IMR-90 (cell line): Measurements from ENCODE around the gene SNED1. TPM values are rescaled to one million over a fixed set of nuclear protein-coding genes. Genes with fewer than 3 reads are reported as not detected.

Source experiments
- ATAC-seq: fragments of 200-7000 bp; cut with Tn5 transposase; 2 replicates; pipeline ENCODE4 v1.9.1; 2020; ENCODE audit warnings: low read depth, mild to moderate bottlenecking, moderate library complexity
- BruUV-seq: library from RNA; stranded (reverse); fragments of 400-500 nt; replicated peaks from 2 replicates; lab custom pipeline; 2021; lab: Mats Ljungman, UMichigan
- CTCF ChIA-PET: fragments of 300-600 bp; formaldehyde crosslinking; extraction: SDS; loops from one replicate; lab custom pipeline; 2021; ENCODE audit warnings: antibody characterized with exemption; lab: Yijun Ruan, JAX
- POLR2A ChIA-PET: fragments of 300-600 bp; sonication (Branson Sonifier 250); formaldehyde crosslinking; loops from one replicate; lab custom pipeline; 2022; ENCODE audit warnings: antibody characterized with exemption; ENCODE audit not compliant: unreplicated experiment; lab: Charles Lee
- DNase-seq: peaks from one replicate; pipeline ENCODE4 v3.0.0; 2013
- H2AFZ ChIP-seq: replicated peaks from 2 replicates; pipeline ENCODE3; 2013; ENCODE audit warnings: low read length, mild to moderate bottlenecking; ENCODE audit not compliant: poor library complexity
- H2AK5ac ChIP-seq: 2 replicates; pipeline ENCODE4 v1.6.1; 2013; ENCODE audit warnings: low read depth, low read length, inconsistent platforms
- H2AK9ac ChIP-seq: replicated peaks from 2 replicates; pipeline ENCODE3; 2013; ENCODE audit warnings: mild to moderate bottlenecking, low read depth, low read length, moderate library complexity; ENCODE audit not compliant: poor library complexity
- H2BK120ac ChIP-seq: 2 replicates; pipeline ENCODE4 v1.6.1; 2013; ENCODE audit warnings: low read depth, low read length, inconsistent platforms
- H2BK15ac ChIP-seq: 3 replicates; pipeline ENCODE4 v1.6.1; 2013; ENCODE audit warnings: low read depth, low read length, inconsistent platforms
- H2BK20ac ChIP-seq: 2 replicates; pipeline ENCODE4 v1.6.1; 2013; ENCODE audit warnings: low read depth, mild to moderate bottlenecking, inconsistent platforms, low read length, moderate library complexity
- H2BK5ac ChIP-seq: 2 replicates; pipeline ENCODE4 v1.6.1; 2013; ENCODE audit warnings: mild to moderate bottlenecking, low read depth, low read length, inconsistent platforms; ENCODE audit not compliant: poor library complexity, severe bottlenecking
- H3K14ac ChIP-seq: replicated peaks from 2 replicates; pipeline ENCODE4 v1.6.1; 2013; ENCODE audit warnings: low read depth, low read length, inconsistent platforms
- H3K18ac ChIP-seq: 2 replicates; pipeline ENCODE4 v1.6.1; 2013; ENCODE audit warnings: low read depth, low read length, control low read depth
- H3K23ac ChIP-seq: 2 replicates; pipeline ENCODE4 v1.6.1; 2013; ENCODE audit warnings: low read depth, low read length, inconsistent platforms
- H3K27ac ChIP-seq: 2 replicates; pipeline ENCODE4 v1.5.1; 2013; ENCODE audit warnings: mild to moderate bottlenecking, control low read depth, low read length; ENCODE audit not compliant: insufficient read depth
- H3K27me3 ChIP-seq: 2 replicates; pipeline ENCODE4 v1.6.1; 2013; ENCODE audit warnings: low read length; ENCODE audit not compliant: control insufficient read depth, insufficient read depth
- H3K36me3 ChIP-seq: 2 replicates; pipeline ENCODE4 v1.6.1; 2013; ENCODE audit warnings: low read length, mixed read lengths; ENCODE audit not compliant: control insufficient read depth, insufficient read depth
- H3K4ac ChIP-seq: 2 replicates; pipeline ENCODE4 v1.6.1; 2013; ENCODE audit warnings: low read depth, low read length, inconsistent platforms
- H3K4me1 ChIP-seq: 2 replicates; pipeline ENCODE4 v1.6.1; 2013; ENCODE audit warnings: low read length, mixed read lengths; ENCODE audit not compliant: control insufficient read depth, insufficient read depth
- H3K4me2 ChIP-seq: 2 replicates; pipeline ENCODE4 v1.6.1; 2013; ENCODE audit warnings: low read depth, mild to moderate bottlenecking, control low read depth, low read length, moderate library complexity
- H3K4me3 ChIP-seq: 2 replicates; pipeline ENCODE4 v1.5.1; 2013; ENCODE audit warnings: low read depth, mild to moderate bottlenecking, control low read depth, low read length, moderate library complexity; ENCODE audit not compliant: insufficient read depth
- H3K56ac ChIP-seq: 2 replicates; pipeline ENCODE4 v1.6.1; 2013; ENCODE audit warnings: low read length, inconsistent platforms; ENCODE audit not compliant: insufficient read depth; ENCODE audit errors: extremely low read depth
- H3K79me1 ChIP-seq, 2 experiments: 2 replicates each; pipeline ENCODE4 v1.6.1; 2013; ENCODE audit warnings: low read length in 2 of 2, inconsistent platforms in 1 of 2, low read depth in 1 of 2
- H3K9ac ChIP-seq: 2 replicates; pipeline ENCODE4 v1.6.1; 2013; ENCODE audit warnings: low read depth, low read length, control low read depth
- H3K9me1 ChIP-seq: 2 replicates; pipeline ENCODE4 v1.6.1; 2013; ENCODE audit warnings: low read length, inconsistent platforms; ENCODE audit not compliant: insufficient read depth
- H3K9me3 ChIP-seq: 2 replicates; pipeline ENCODE4 v1.6.1; 2013; ENCODE audit warnings: low read length; ENCODE audit not compliant: control insufficient read depth, insufficient read depth
- H4K20me1 ChIP-seq: 2 replicates; pipeline ENCODE4 v1.6.1; 2013; ENCODE audit warnings: low read length, inconsistent platforms; ENCODE audit not compliant: insufficient read depth
- H4K5ac ChIP-seq: 2 replicates; pipeline ENCODE4 v1.6.1; 2013; ENCODE audit warnings: mild to moderate bottlenecking, low read depth, low read length, control low read depth
- H4K8ac ChIP-seq, 2 experiments: 2 replicates each; pipeline ENCODE4 v1.6.1; 2013; ENCODE audit warnings: low read depth in 2 of 2, low read length in 2 of 2, control low read depth in 1 of 2, inconsistent platforms in 1 of 2
- H4K91ac ChIP-seq: 2 replicates; pipeline ENCODE4 v1.6.1; 2013; ENCODE audit warnings: low read depth, low read length, inconsistent platforms; ENCODE audit not compliant: insufficient read depth
- BHLHE40 ChIP-seq: fragments of 150-350 bp; IDR thresholded peaks from 2 replicates; pipeline ENCODE4 v1.6.1; 2016; ENCODE audit warnings: mild to moderate bottlenecking, low read depth, low read length
- CEBPB ChIP-seq: IDR thresholded peaks from 2 replicates; pipeline ENCODE4 v1.6.1; 2012; ENCODE audit warnings: low read depth, low read length, improper control_type of control experiment
- CHD1 ChIP-seq: IDR thresholded peaks from 2 replicates; pipeline ENCODE4 v1.6.1; 2012; ENCODE audit warnings: low read depth, low read length, improper control_type of control experiment
- FOS ChIP-seq: fragments of 150-350 bp; IDR thresholded peaks from 2 replicates; pipeline ENCODE4 v1.6.1; 2016; ENCODE audit warnings: low read depth, low read length
- MAZ ChIP-seq: IDR thresholded peaks from 2 replicates; pipeline ENCODE4 v1.6.1; 2012; ENCODE audit warnings: low read depth, mild to moderate bottlenecking, low read length, improper control_type of control experiment, moderate library complexity, borderline replicate concordance
- RFX5 ChIP-seq: IDR thresholded peaks from 2 replicates; pipeline ENCODE4 v1.8.0; 2012; ENCODE audit warnings: low read depth, mild to moderate bottlenecking, low read length, moderate library complexity
- WGBS, 2 experiments: methylation state at CpG; one replicate each; pipeline versions ENCODE4 v1.1.5 to v1.1.7; 2013; ENCODE audit warnings: missing lambda C conversion rate in 2 of 2; ENCODE audit not compliant: insufficient read length in 1 of 2; ENCODE audit errors: extremely low coverage in 2 of 2; 5-methylcytosine and 5-hydroxymethylcytosine counted together
- dilution Hi-C: fragments of 300-500 bp; cut with HindIII; formaldehyde crosslinking; loops from one replicate; pipeline ENCODE4 v1.14.3; 2018; ENCODE audit warnings: low sequenced_read_pairs; ENCODE audit not compliant: unreplicated experiment
- in situ Hi-C: fragments of 300-500 bp; cut with MboI; formaldehyde crosslinking; loops from 3 replicates; pipeline ENCODE4 v1.14.3; 2019; ENCODE audit warnings: low sequenced_read_pairs, inconsistent platforms, mixed read lengths
- intact Hi-C: fragments of 100-400 bp; cut with micrococcal nuclease; formaldehyde crosslinking; loops from 2 replicates; pipeline ENCODE4 v1.10.0; 2022
- polyA plus RNA-seq, 3 experiments: library from polyadenylated mRNA; depleted of rRNA; stranded (reverse); fragments of >200 nt; gene quantifications; 2 replicates each; pipeline ENCODE4 v1.2.3, GENCODE V29; 2012; ENCODE audit warnings: low replicate concordance in 1 of 3
- total RNA-seq: library from RNA; depleted of rRNA; stranded (reverse); fragments of >200 nt; gene quantifications from 2 replicates; pipeline ENCODE4 v1.2.3, GENCODE V29; 2012
- TF ChIP-seq, protein P1 (sequence below): fragments of 150-350 bp; IDR thresholded peaks from 2 replicates; pipeline ENCODE4 v1.6.1; 2016; ENCODE audit warnings: low read depth, mild to moderate bottlenecking, low read length, moderate library complexity, borderline replicate concordance
- TF ChIP-seq, protein P2 (sequence below): conservative IDR thresholded peaks from 2 replicates; pipeline ENCODE4 v1.5.1; 2012; ENCODE audit warnings: mild to moderate bottlenecking, low read depth, low read length, improper control_type of control experiment

SNED1 gene
- total and polyA plus RNA-seq, 2 of the 4 experiments (the other 2 are of a cell fraction): 1.1 to 3.4 TPM

DNA sequence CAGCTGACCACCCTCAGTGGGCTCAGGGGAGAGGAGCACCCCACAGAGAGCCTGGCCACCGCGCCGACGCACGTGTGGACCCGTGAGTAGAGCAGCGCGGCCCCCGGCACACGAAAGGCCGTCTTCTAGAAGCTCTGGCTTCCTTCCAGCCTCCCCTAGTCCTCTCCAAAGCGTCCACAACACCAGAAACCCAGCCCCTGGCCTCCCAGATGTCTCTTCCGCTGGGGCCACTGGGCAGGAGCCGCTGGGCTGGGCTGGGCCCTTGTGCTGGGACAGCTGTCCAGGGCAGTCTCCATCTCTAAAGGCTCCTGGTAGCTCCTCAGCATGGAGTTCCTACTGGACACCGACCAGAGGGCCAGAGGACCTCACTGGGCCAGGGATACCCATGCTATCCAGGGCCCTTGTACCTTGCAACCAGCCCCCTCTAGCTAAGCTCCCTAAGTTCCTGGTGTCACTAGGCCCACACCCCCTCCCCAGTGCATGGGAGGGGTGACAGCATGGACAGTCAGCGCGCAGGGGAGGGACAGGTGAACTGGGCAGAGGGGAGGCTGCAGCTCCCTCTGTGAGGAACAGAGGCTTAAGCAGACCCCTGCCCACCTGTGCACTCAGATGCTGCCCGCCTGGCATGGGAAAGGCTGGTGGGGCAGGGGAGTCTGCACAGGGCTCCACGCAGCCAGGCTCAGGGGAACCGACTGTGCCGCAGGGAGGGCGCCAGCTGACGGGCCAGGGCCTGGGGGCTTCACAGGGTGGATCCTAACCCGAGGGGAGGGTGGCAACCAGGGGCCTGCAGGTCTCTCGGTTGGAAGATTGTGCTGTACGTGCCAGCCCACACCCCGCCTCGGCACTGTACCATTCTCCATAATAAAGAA lies 70.8 kb downstream of the SNED1 start:
- H2AFZ ChIP-seq: no peak overlapping the region
- ATAC-seq (no peak), DNase-seq (no peak)
- no peaks in the 10 kb centered on the region for H3K9me1 ChIP-seq
- H3K79me1 ChIP-seq: no peaks in the 10 kb centered on the region
- no peak overlapping the region for H3K23ac ChIP-seq
- H3K18ac ChIP-seq: no peak overlapping the region
- H3K4ac ChIP-seq: no peak overlapping the region
- no peaks in the 10 kb centered on the region for H4K20me1 ChIP-seq
- no peak overlapping the region for H2BK20ac ChIP-seq
- H3K56ac ChIP-seq: no peak overlapping the region
- H4K5ac ChIP-seq: no peak overlapping the region
- H2BK15ac ChIP-seq: no peak overlapping the region
- no peaks in the 10 kb centered on the region for H3K9me3 ChIP-seq
- H3K9ac ChIP-seq: no peak overlapping the region
- dilution Hi-C loops (no loop called here), in situ Hi-C loops (no loop called here), intact Hi-C loops (no loop called here)
- H3K4me3 ChIP-seq: no peak overlapping the region
- H2BK120ac ChIP-seq: no peak overlapping the region
- H4K91ac ChIP-seq: no peak overlapping the region
- H3K27ac ChIP-seq: no peak overlapping the region
- no peaks in the 10 kb centered on the region for H3K4me1 ChIP-seq
- no peaks in the 10 kb centered on the region for H3K27me3 ChIP-seq
- no peak overlapping the region for H2AK5ac ChIP-seq
- H4K8ac ChIP-seq: no peak overlapping the region
- H3K14ac ChIP-seq: no peak overlapping the region
- POLR2A ChIA-PET: no interaction called here
- no peak overlapping the region for H2BK5ac ChIP-seq
- no peak overlapping the region for H2AK9ac ChIP-seq
- H3K36me3 ChIP-seq: peaks cover 47% of the 10 kb centered on the region; the same call in 1 of the 2 replicates
- TF ChIP-seq MAZ (no peak), CHD1 (no peak), BHLHE40 (no peak), CEBPB (no peak), FOS (no peak), RFX5 (no peak)
- TF ChIP-seq, protein P1, sequence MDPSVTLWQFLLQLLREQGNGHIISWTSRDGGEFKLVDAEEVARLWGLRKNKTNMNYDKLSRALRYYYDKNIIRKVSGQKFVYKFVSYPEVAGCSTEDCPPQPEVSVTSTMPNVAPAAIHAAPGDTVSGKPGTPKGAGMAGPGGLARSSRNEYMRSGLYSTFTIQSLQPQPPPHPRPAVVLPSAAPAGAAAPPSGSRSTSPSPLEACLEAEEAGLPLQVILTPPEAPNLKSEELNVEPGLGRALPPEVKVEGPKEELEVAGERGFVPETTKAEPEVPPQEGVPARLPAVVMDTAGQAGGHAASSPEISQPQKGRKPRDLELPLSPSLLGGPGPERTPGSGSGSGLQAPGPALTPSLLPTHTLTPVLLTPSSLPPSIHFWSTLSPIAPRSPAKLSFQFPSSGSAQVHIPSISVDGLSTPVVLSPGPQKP: no peak
- TF ChIP-seq, protein P2, sequence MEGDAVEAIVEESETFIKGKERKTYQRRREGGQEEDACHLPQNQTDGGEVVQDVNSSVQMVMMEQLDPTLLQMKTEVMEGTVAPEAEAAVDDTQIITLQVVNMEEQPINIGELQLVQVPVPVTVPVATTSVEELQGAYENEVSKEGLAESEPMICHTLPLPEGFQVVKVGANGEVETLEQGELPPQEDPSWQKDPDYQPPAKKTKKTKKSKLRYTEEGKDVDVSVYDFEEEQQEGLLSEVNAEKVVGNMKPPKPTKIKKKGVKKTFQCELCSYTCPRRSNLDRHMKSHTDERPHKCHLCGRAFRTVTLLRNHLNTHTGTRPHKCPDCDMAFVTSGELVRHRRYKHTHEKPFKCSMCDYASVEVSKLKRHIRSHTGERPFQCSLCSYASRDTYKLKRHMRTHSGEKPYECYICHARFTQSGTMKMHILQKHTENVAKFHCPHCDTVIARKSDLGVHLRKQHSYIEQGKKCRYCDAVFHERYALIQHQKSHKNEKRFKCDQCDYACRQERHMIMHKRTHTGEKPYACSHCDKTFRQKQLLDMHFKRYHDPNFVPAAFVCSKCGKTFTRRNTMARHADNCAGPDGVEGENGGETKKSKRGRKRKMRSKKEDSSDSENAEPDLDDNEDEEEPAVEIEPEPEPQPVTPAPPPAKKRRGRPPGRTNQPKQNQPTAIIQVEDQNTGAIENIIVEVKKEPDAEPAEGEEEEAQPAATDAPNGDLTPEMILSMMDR: no peak
- 89% methylated on average over 20 of the region's 28 CpGs; no CpG with 5 or more reads in 1 of the 2 experiments for WGBS, 2 experiments
- CTCF ChIA-PET: interaction anchor here (1.0 kb wide), 1 partner anchor 9 kb away, joined by 4 read pairs; no protein-coding TSS in a partner anchor
- H3K4me2 ChIP-seq: no peak overlapping the region
- BruUV-seq: no TSS peak
